ENCODE measurements around the gene ARHGAP19. TPM values are rescaled to one million over a fixed set of nuclear protein-coding genes. Genes with fewer than 3 reads are reported as not detected.

ARHGAP19 gene
- total and polyA plus RNA-seq, 9 donors, result 8.5 to 19.9 (median 10.9) TPM

DNA sequence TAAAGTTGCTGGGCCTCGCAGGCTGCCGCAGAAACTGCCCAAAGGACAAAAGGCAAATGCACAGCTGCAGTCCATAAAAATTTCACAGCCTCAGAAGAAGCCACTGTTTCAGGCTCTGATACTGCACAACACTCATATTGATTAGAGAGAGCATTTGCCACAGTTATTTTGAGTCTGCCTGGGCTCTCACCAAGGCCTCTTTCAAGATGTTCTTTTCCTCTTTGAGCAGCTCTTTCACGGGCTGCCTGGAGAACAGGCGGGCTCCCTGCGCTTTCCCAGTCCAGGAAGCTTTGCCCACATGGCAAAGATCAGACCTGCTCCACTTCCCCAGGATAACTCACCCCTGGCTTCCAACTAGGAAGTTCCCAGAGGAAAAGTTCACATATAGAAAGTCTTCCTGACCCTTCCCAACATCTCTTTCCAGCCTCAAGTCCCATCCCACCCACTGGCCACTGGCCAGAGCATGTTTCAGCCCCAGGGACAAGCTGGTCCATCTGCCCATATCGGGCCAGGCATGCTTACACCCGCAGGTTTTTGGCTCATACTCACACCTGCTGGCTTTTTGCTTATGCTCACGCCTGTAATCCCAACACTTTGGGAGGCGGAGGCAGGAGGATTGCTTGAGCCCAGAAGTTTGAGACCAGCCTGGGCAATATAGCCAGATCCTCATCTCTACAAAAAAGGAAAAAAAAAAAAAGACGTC is 110.0 kb downstream of the ARHGAP19 start:
- peaks cover 19% of the 10 kb centered on the region for H3K4me1 ChIP-seq (ENCODE audit: control insufficient read depth, insufficient read depth, low read length)
- WGBS (ENCODE audit: insufficient coverage), result 72% methylated on average over 7 of the region's 10 CpGs

DNA sequence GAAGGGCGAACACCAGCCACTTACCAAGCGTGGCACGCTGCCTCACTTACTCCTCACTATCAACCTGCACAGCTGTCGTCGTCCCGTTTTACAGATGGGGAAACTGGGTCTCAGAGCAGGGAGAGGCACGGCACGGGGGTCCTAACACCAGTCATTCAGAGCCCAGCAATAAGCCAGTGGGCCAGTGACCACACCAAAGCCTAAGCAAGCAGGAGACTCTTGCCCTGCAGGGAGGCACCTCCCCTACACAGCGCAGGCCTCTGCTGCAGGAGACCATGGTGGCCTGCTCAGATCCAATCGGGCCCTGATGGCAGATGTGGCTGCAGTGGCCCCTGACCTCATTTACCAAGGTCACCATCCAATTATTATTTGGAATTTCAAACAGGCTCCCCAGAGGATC is 111.5 kb downstream of the ARHGAP19 start:
- peaks cover 57% of the 10 kb centered on the region for H3K27me3 ChIP-seq (ENCODE audit: control insufficient read depth, insufficient read depth, low read length)
- H3K4me3 ChIP-seq (ENCODE audit: low read length), result no peak overlapping the region
- no peaks in the 10 kb centered on the region for H3K9me3 ChIP-seq (replicated peaks; ENCODE audit: control insufficient read depth, low read depth, low read length)
- WGBS (ENCODE audit: insufficient coverage), result 68% methylated on average over 5 of the region's 10 CpGs
- H3K4me1 ChIP-seq (ENCODE audit: control insufficient read depth, insufficient read depth, low read length), result peaks cover 15% of the 10 kb centered on the region
- DNase-seq, result no peak
- H3K36me3 ChIP-seq (ENCODE audit: control insufficient read depth, insufficient read depth, low read length), result no peaks in the 10 kb centered on the region
- H3K27ac ChIP-seq (ENCODE audit: low read length), result no peak overlapping the region

More for the DNA sequence above, 110.0 kb downstream of the ARHGAP19 start:
- Histone ChIP-seq H3K36me3 (ENCODE audit: control insufficient read depth, insufficient read depth, low read length) (no peaks in the 10 kb centered on the region), H3K27ac (ENCODE audit: low read length) (no peak overlapping the region), H3K27me3 (ENCODE audit: control insufficient read depth, insufficient read depth, low read length) (peaks cover 70% of the 10 kb centered on the region), H3K9me3 (replicated peaks; ENCODE audit: control insufficient read depth, low read depth, low read length) (no peaks in the 10 kb centered on the region), H3K4me3 (ENCODE audit: low read length) (no peak overlapping the region)
- no peak for DNase-seq

DNA sequence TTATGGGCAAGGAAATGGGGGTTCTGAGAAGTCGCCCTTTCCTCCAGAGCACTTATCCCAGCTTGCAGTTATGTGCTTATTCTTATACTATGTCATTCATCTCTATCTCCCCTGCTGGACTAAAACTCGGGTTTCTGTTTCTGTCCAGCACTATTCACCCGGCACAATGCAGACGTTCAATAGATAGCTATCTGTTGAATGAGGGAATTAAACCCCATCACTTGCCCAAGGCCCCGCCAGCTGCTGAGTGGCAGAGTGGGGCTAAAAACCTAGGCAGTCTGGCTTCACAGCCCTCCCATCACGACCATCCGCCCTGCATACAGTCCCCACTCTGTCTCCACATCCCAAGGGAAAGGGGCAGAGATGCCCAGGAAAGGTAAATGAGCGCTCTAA is 112.1 kb downstream of the ARHGAP19 start:
- Histone ChIP-seq H3K27me3 (ENCODE audit: control insufficient read depth, insufficient read depth, low read length) (peaks cover 51% of the 10 kb centered on the region), H3K36me3 (ENCODE audit: control insufficient read depth, insufficient read depth, low read length) (no peaks in the 10 kb centered on the region), H3K9me3 (replicated peaks; ENCODE audit: control insufficient read depth, low read depth, low read length) (no peaks in the 10 kb centered on the region), H3K4me1 (ENCODE audit: control insufficient read depth, insufficient read depth, low read length) (peaks cover 13% of the 10 kb centered on the region), H3K27ac (ENCODE audit: low read length) (no peak overlapping the region), H3K4me3 (ENCODE audit: low read length) (no peak overlapping the region)
- no peak for DNase-seq
- WGBS (ENCODE audit: insufficient coverage), result no CpG with 5 or more reads among the region's 8 CpGs

DNA sequence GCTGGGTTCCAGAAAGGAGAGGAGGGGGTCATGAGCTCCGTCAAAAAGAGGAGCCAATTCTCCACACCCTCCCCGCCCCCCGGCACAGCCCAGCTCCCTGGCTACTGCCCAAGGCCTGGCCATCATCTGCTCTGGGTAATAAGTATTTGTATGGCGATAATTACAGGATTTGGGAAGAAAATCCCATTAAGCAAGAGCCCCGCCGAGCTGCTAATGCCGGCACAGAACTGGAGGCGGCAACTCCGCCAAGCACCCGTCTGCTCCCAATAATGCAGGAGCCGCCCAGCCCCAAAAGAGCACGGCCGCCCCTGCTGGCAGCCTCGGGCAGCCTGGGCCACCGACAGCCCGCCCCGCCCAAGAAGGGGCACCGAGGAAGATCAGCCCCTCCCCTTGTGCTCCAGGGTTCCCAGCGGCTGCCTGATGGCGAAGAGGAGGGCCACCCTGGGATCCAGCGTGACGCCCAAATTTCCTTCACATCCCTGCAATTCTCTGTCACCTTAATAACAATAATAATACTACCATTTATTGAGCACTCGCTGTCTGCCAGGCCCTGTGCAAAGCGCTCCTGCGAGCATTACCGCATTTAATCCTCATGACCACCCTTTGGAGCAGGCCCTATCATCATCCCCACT is 112.6 kb downstream of the ARHGAP19 start:
- Histone ChIP-seq H3K4me3 (ENCODE audit: low read length) (no peak overlapping the region), H3K27me3 (ENCODE audit: control insufficient read depth, insufficient read depth, low read length) (peaks cover 46% of the 10 kb centered on the region), H3K27ac (ENCODE audit: low read length) (no peak overlapping the region), H3K4me1 (ENCODE audit: control insufficient read depth, insufficient read depth, low read length) (peaks cover 9% of the 10 kb centered on the region), H3K36me3 (ENCODE audit: control insufficient read depth, insufficient read depth, low read length) (no peaks in the 10 kb centered on the region), H3K9me3 (replicated peaks; ENCODE audit: control insufficient read depth, low read depth, low read length) (no peaks in the 10 kb centered on the region)
- 2% methylated on average over 15 of the region's 26 CpGs for WGBS (ENCODE audit: insufficient coverage)
- DNase-seq, result peak; percentile 37

DNA sequence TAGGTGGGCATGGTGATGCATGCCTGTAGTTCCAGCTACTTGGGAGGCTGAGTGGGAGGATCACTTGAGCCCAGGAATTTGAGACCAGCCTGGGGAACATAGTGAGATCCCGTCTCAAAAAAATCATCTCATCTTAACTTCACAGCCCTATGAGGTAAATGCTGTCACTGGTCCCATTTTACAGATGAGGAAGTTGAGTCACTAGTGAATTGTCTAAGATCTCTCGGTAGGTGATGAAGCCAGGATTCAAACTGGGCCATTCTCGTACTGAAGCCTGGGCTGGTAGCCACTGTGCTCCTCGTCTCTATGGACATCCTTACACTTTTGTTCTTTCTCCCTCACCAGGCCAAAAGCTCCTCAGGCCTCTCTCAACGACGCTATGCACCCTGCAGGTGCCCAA is 113.1 kb downstream of the ARHGAP19 start:
- DNase-seq, result no peak
- Histone ChIP-seq H3K27me3 (ENCODE audit: control insufficient read depth, insufficient read depth, low read length) (peaks cover 41% of the 10 kb centered on the region), H3K4me1 (ENCODE audit: control insufficient read depth, insufficient read depth, low read length) (peaks cover 9% of the 10 kb centered on the region), H3K4me3 (ENCODE audit: low read length) (no peak overlapping the region), H3K9me3 (replicated peaks; ENCODE audit: control insufficient read depth, low read depth, low read length) (no peaks in the 10 kb centered on the region), H3K27ac (ENCODE audit: low read length) (no peak overlapping the region), H3K36me3 (ENCODE audit: control insufficient read depth, insufficient read depth, low read length) (no peaks in the 10 kb centered on the region)
- no CpG with 5 or more reads among the region's 6 CpGs for WGBS (ENCODE audit: insufficient coverage)

DNA sequence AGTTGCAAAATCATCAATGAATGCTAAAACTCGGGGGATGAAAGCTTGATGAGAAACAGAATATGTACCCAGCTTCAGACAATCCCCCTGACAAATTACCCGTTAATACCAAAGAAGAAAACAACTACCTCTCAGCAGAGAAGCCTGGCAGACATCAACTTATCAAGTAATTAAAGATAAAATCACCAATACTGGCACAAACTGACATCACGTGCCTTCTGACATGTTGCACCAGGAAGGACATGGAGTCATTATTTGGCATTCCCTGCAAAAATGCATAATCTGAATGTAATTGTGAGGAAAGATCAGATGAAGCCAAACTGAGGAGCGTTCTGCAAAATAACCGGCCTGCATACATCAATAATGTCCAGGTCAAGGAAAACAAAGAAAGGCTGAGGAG is 114.4 kb downstream of the ARHGAP19 start:
- no peaks in the 10 kb centered on the region for H3K9me3 ChIP-seq (replicated peaks; ENCODE audit: control insufficient read depth, low read depth, low read length)
- H3K4me3 ChIP-seq (ENCODE audit: low read length), result no peak overlapping the region
- peaks cover 9% of the 10 kb centered on the region for H3K4me1 ChIP-seq (ENCODE audit: control insufficient read depth, insufficient read depth, low read length)
- WGBS (ENCODE audit: insufficient coverage), result 45% methylated on average over 4 of the region's 5 CpGs
- no peak for DNase-seq
- H3K27ac ChIP-seq (ENCODE audit: low read length), result no peak overlapping the region
- no peaks in the 10 kb centered on the region for H3K36me3 ChIP-seq (ENCODE audit: control insufficient read depth, insufficient read depth, low read length)
- peaks cover 30% of the 10 kb centered on the region for H3K27me3 ChIP-seq (ENCODE audit: control insufficient read depth, insufficient read depth, low read length)

DNA sequence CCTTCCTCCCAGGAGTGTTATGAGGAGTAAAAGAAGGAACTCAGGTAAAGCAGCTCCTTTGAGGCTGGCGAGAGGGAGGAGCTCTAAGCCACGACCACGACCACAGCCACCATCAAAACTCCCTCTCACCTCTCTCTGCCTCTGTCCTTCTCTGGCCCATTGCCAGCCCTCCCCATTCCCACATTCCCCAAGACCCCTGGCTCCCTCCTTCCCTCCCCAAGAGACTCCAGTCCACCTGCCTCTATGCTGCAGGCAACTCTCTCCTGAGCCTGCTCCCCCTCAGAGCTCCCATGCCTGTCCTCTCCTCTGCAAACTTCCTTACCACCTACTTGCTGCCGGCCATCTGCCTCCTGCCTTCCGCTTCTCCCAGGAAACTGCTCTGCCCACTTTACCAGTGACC is 116.2 kb downstream of the ARHGAP19 start:
- peaks cover 24% of the 10 kb centered on the region for H3K27me3 ChIP-seq (ENCODE audit: control insufficient read depth, insufficient read depth, low read length)
- WGBS (ENCODE audit: insufficient coverage), result 63% methylated on average over 5 of the region's 5 CpGs
- H3K9me3 ChIP-seq (replicated peaks; ENCODE audit: control insufficient read depth, low read depth, low read length), result no peaks in the 10 kb centered on the region

DNA sequence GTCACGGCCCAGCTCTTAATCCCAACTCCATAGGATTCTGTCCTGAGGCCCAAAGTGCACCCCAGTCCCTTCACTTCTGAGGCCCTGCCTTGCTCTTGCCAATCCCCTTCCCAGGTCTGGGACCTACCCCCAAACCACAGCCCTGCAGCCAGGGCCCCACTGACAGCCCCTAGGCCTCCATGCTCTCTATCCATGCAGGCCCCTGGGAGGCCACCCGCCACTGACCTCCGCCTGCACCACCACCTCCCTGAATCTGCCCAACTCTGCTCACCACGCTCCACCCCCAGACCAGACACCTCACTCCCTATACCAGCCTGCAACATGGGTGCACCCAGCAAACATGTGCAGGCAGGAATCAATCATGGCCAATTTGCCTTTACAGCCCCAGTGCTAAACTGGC is 116.9 kb downstream of the ARHGAP19 start:
- Histone ChIP-seq H3K27me3 (ENCODE audit: control insufficient read depth, insufficient read depth, low read length) (peaks cover 24% of the 10 kb centered on the region), H3K27ac (ENCODE audit: low read length) (no peak overlapping the region), H3K9me3 (replicated peaks; ENCODE audit: control insufficient read depth, low read depth, low read length) (no peaks in the 10 kb centered on the region), H3K4me3 (ENCODE audit: low read length) (no peak overlapping the region), H3K36me3 (ENCODE audit: control insufficient read depth, insufficient read depth, low read length) (no peaks in the 10 kb centered on the region), H3K4me1 (ENCODE audit: control insufficient read depth, insufficient read depth, low read length) (peaks cover 14% of the 10 kb centered on the region)
- DNase-seq, result no peak
- WGBS (ENCODE audit: insufficient coverage), result 93% methylated on average over 3 of the region's 4 CpGs

More for the DNA sequence above, 116.2 kb downstream of the ARHGAP19 start:
- H3K4me3 ChIP-seq (ENCODE audit: low read length), result no peak overlapping the region
- no peak for DNase-seq
- H3K27ac ChIP-seq (ENCODE audit: low read length), result no peak overlapping the region
- H3K4me1 ChIP-seq (ENCODE audit: control insufficient read depth, insufficient read depth, low read length), result peaks cover 9% of the 10 kb centered on the region
- no peaks in the 10 kb centered on the region for H3K36me3 ChIP-seq (ENCODE audit: control insufficient read depth, insufficient read depth, low read length)

DNA sequence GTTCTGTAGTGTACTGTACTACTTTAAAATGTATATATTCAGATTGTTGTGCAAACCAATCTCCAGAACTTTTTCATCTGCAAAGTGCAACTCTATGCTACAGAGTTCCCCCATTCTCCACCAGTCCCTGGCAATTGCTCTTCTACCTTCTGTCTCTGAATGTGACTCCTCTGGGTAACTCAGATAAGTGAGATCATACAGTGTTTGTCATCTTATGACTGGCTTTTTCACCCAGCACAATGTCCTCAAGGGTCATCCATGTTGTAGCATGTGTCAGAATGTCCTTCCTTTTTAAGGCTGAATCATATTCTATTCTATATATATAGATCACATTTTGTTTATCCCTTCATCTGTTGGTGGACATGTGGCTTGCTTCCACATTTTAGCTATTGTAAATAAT is 117.5 kb downstream of the ARHGAP19 start:
- Histone ChIP-seq H3K27me3 (ENCODE audit: control insufficient read depth, insufficient read depth, low read length) (peaks cover 19% of the 10 kb centered on the region), H3K9me3 (replicated peaks; ENCODE audit: control insufficient read depth, low read depth, low read length) (no peaks in the 10 kb centered on the region)

DNA sequence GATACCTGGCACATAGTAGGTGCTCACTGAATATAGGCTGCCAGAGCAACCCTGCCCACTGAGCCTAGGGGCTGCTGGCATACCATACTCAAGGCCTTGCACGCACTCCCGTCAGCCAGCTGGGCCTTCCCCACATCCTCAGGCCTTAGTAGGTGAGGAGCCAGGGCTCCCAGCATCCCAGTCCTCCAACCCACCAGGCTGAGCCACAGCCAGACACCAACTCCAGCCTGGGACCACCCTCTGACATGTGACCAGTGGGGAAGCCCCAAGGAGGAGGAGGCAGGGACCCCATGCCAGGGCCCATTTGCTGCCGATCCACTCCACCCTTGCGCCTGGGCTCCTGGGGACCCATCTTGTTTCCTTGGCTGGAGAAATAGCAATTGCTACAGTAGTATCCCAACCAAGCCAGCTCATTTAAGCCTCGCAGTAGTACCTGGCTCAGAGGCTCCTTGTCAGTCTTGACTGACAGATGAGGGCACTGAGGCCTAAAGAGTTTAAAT is 118.1 kb downstream of the ARHGAP19 start:
- WGBS (ENCODE audit: insufficient coverage), result 74% methylated on average over 3 of the region's 5 CpGs
- no peaks in the 10 kb centered on the region for H3K9me3 ChIP-seq (replicated peaks; ENCODE audit: control insufficient read depth, low read depth, low read length)
- peaks cover 5% of the 10 kb centered on the region for H3K4me1 ChIP-seq (ENCODE audit: control insufficient read depth, insufficient read depth, low read length)
- no peak overlapping the region for H3K27ac ChIP-seq (ENCODE audit: low read length)
- H3K36me3 ChIP-seq (ENCODE audit: control insufficient read depth, insufficient read depth, low read length), result no peaks in the 10 kb centered on the region
- H3K4me3 ChIP-seq (ENCODE audit: low read length), result no peak overlapping the region
- H3K27me3 ChIP-seq (ENCODE audit: control insufficient read depth, insufficient read depth, low read length), result peaks cover 17% of the 10 kb centered on the region
- DNase-seq, result no peak

More for the DNA sequence above, 117.5 kb downstream of the ARHGAP19 start:
- Histone ChIP-seq H3K27ac (ENCODE audit: low read length) (no peak overlapping the region), H3K36me3 (ENCODE audit: control insufficient read depth, insufficient read depth, low read length) (no peaks in the 10 kb centered on the region), H3K4me1 (ENCODE audit: control insufficient read depth, insufficient read depth, low read length) (peaks cover 11% of the 10 kb centered on the region), H3K4me3 (ENCODE audit: low read length) (no peak overlapping the region)
- no peak for DNase-seq

Data from muscle of leg (tissue), 11 donors.